Transverse colon (tissue), 4 donors: ENCODE data around the gene SLC9A4. TPM values are rescaled to one million over a fixed set of nuclear protein-coding genes. Genes with fewer than 3 reads are reported as not detected.
A peak's percentile ranks its signal among the peaks of the same experiment; 100 is the strongest.

Experiments
- DNase-seq: peaks from one replicate; pipeline ENCODE4 v3.0.0-alpha.2; 2019
- H3K27ac ChIP-seq, 4 donors: fragments of 200-600 bp; sonication (generic); 2 replicates each; pipeline ENCODE4 v1.5.1; 2016 to 2018; ENCODE audit warnings: inconsistent platforms in 4 of 4
- H3K27me3 ChIP-seq: fragments of 200-600 bp; sonication (generic); 2 replicates; pipeline ENCODE4 v1.5.1; 2017; ENCODE audit warnings: inconsistent platforms
- H3K36me3 ChIP-seq, 4 donors: fragments of 200-600 bp; sonication (generic); 2 replicates each; pipeline ENCODE4 v1.5.1; 2017 to 2019; ENCODE audit warnings: inconsistent platforms in 4 of 4
- H3K4me1 ChIP-seq, 4 donors: fragments of 200-600 bp; sonication (generic); 2 replicates each; pipeline ENCODE4 v1.5.1; 2017 to 2020; ENCODE audit warnings: inconsistent platforms in 4 of 4
- H3K4me3 ChIP-seq, 4 donors: fragments of 200-600 bp; sonication (generic); 1 replicate in 1 of 4; 2 replicates in 3 of 4; pipeline versions ENCODE4 v1.5.1 to v1.6.1; 2017 to 2019; ENCODE audit warnings: inconsistent platforms in 4 of 4
- H3K9me3 ChIP-seq, 2 donors: fragments of 200-600 bp; sonication (generic); 2 replicates each; pipeline ENCODE4 v1.5.1; 2017 to 2019; ENCODE audit warnings: inconsistent platforms in 2 of 2
- EP300 ChIP-seq: sonication (generic); formaldehyde crosslinking; IDR thresholded peaks from one replicate; pipeline ENCODE4 v1.6.1; 2017; ENCODE audit warnings: antibody characterized with exemption, low read depth
- POLR2A ChIP-seq: fragments of 450-650 bp; IDR thresholded peaks from one replicate; pipeline ENCODE4 v1.6.1; 2016; ENCODE audit warnings: antibody characterized with exemption, mild to moderate bottlenecking, moderate library complexity
- POLR2AphosphoS5 ChIP-seq, 3 donors: sonication (generic); formaldehyde crosslinking; IDR thresholded peaks; one replicate each; pipeline ENCODE4 v1.6.1; 2016; ENCODE audit warnings: antibody characterized with exemption in 3 of 3
- WGBS, 2 donors: methylation state at CpG; one replicate each; pipeline ENCODE4 v1.1.5; 2018; ENCODE audit warnings: low coverage in 1 of 2; 5-methylcytosine and 5-hydroxymethylcytosine counted together
- in situ Hi-C, 4 donors: fragments of 200-750 bp; cut with MboI; loops; one replicate each; pipeline versions ENCODE4 v1.15.0 to v1.15.1; 2017; ENCODE audit warnings: low sequenced_read_pairs in 3 of 4, low pct_ligation_motif_present in 1 of 4, low pct_unique_long_range_greater_than_20kb in 1 of 4
- intact Hi-C: fragments of 100-400 bp; cut with DNase I; formaldehyde crosslinking; loops from one replicate; pipeline ENCODE4 v1.15.1; 2023; ENCODE audit warnings: low total_unique reads
- total RNA-seq, 4 donors: library from RNA; depleted of rRNA; stranded (reverse); fragments of >200 nt; gene quantifications; one replicate each; pipeline ENCODE4 v1.1.0, GENCODE V29; 2016
- TF ChIP-seq, protein P1 (sequence below), 5 experiments: fragments of 200-600 bp in 3 of 5; fragments of 450-650 bp in 2 of 5; sonication (generic) in 3 of 5; IDR thresholded peaks; 1 replicate in 2 of 5; 2 replicates in 3 of 5; pipeline ENCODE4 v1.5.1; 2016 to 2017; ENCODE audit warnings: antibody characterized with exemption in 5 of 5, inconsistent platforms in 3 of 5, mild to moderate bottlenecking in 2 of 5, moderate library complexity in 1 of 5

SLC9A4 gene
- total RNA-seq, 4 donors from 2014 or later = not detected

- H3K9me3 ChIP-seq = no peaks in the 10 kb centered on the region
- no peaks in the 10 kb centered on the region for H3K36me3 ChIP-seq
- in situ Hi-C loops (no loop called here), intact Hi-C loops (no loop called here)
- no peak overlapping the region for H3K27ac ChIP-seq
- DNase-seq = peak; percentile 26
- 33% methylated on average over 4 of the region's 4 CpGs; no CpG with 5 or more reads in 1 of the 2 donors for WGBS, 2 donors
- H3K27me3 ChIP-seq = no peaks in the 10 kb centered on the region
- peaks cover 0 to 14% (median 7%) of the 10 kb centered on the region in 4 donors for H3K4me1 ChIP-seq
- H3K4me3 ChIP-seq = no peak overlapping the region
- no peak for TF ChIP-seq EP300
- TF ChIP-seq POLR2AphosphoS5 (IDR thresholded peaks at IDR 0.05) = no peak
- no peak for TF ChIP-seq POLR2A
- TF ChIP-seq, protein P1, sequence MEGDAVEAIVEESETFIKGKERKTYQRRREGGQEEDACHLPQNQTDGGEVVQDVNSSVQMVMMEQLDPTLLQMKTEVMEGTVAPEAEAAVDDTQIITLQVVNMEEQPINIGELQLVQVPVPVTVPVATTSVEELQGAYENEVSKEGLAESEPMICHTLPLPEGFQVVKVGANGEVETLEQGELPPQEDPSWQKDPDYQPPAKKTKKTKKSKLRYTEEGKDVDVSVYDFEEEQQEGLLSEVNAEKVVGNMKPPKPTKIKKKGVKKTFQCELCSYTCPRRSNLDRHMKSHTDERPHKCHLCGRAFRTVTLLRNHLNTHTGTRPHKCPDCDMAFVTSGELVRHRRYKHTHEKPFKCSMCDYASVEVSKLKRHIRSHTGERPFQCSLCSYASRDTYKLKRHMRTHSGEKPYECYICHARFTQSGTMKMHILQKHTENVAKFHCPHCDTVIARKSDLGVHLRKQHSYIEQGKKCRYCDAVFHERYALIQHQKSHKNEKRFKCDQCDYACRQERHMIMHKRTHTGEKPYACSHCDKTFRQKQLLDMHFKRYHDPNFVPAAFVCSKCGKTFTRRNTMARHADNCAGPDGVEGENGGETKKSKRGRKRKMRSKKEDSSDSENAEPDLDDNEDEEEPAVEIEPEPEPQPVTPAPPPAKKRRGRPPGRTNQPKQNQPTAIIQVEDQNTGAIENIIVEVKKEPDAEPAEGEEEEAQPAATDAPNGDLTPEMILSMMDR (IDR thresholded peaks at IDR 0.05) = no peak
These were observed 19.5 kb upstream of the SLC9A4 start for GRCh38 chr2:102453501-102453900.

DNA sequence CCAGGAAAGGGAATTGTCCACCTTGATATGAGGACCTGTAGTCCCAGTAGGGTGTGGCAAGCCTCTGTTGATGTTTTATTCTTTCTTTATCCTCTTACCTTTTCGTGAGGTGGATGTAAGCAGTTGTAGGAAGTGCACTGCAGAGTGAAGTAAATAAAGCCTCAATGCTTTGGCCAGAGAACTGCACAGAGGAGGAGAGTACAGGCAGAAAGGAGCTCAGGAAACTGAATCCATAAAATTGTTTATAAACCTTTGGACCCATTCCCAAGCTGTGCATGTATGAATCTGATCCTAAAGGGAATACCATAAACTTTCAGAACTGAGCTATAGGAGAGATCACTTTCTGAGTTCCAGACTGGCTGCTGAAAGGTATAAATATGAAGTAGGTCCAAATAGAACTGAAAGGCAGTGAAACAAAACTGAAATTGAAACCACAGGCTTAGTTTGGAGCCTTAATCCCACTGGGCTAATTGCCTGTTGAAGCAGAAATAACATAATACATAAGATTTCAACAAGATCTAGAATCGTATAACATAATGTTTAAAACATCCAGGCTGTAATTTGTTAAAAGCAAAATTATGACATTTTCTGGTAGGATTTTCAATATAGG is 17.9 kb upstream of the SLC9A4 start:
- TF ChIP-seq, protein P1 (IDR thresholded peaks at IDR 0.05) = no peak
- TF ChIP-seq POLR2AphosphoS5 (IDR thresholded peaks at IDR 0.05) (no peak), POLR2A (no peak), EP300 (no peak)
- Histone ChIP-seq H3K27me3 (no peaks in the 10 kb centered on the region), H3K36me3 (no peaks in the 10 kb centered on the region), H3K4me3 (no peak overlapping the region), H3K9me3 (no peaks in the 10 kb centered on the region), H3K27ac (no peak overlapping the region), H3K4me1 (peaks cover 0 to 14% (median 7%) of the 10 kb centered on the region in 4 donors)
- in situ Hi-C loops = no loop called here
- intact Hi-C loops = no loop called here
- DNase-seq = no peak
- WGBS, 2 donors = 49 to 67% methylated on average over 1 to 2 of the region's 2 CpGs

DNA sequence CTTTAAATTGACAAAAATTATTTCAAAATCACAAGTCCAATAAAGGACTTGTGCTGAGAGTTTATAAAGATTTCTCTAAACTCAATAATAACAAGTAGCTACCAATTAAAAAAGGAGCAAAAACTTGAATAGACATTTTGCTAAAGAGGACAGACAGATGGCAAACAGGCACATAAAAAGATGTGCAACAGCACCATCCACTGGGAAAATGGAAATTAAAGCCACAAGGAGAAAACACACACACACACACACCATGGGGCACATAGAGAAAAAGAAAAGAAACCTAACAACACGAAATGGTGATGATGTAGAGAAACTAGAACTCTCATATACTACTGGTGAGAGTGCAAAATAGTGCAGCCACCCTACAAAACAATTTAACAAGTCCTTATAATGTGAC is 12.6 kb upstream of the SLC9A4 start:
- intact Hi-C loops = no loop called here
- Histone ChIP-seq H3K36me3 (no peaks in the 10 kb centered on the region), H3K27ac (no peak overlapping the region), H3K9me3 (no peaks in the 10 kb centered on the region), H3K4me3 (no peak overlapping the region), H3K4me1 (no peaks in the 10 kb centered on the region), H3K27me3 (no peaks in the 10 kb centered on the region)
- in situ Hi-C loops = no loop called here
- no peak for DNase-seq
- WGBS, 2 donors = 68% methylated on average over 1 of the region's 1 CpG; no CpG with 5 or more reads in 1 of the 2 donors
- TF ChIP-seq POLR2A = no peak
- TF ChIP-seq, protein P1 (IDR thresholded peaks at IDR 0.05) = no peak
- TF ChIP-seq EP300 = no peak
- no peak for TF ChIP-seq POLR2AphosphoS5 (IDR thresholded peaks at IDR 0.05)

DNA sequence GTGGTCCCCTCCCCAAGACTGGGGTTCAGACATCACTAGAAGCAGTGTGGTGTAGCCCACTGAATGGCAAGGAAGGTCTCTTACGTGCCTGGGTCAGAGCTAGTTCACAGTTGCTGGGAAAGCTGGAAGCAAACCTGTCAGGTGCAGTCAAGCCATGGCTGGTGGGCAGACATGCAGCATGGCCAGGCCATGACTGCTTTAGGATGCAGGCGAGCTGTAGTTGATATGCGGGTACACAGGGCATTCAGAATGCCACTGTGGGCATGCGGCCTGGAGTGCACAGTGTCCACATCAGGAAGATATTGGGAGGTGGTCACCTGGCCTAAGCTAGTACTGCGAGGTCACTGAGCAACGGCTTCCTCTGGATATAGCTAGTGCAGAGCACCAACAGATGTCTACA is 11.8 kb upstream of the SLC9A4 start:
- H3K36me3 ChIP-seq = no peaks in the 10 kb centered on the region
- no peak for TF ChIP-seq POLR2A
- TF ChIP-seq EP300 = no peak
- TF ChIP-seq, protein P1 (IDR thresholded peaks at IDR 0.05) = no peak
- no peak for TF ChIP-seq POLR2AphosphoS5 (IDR thresholded peaks at IDR 0.05)
- no peaks in the 10 kb centered on the region for H3K9me3 ChIP-seq
- 60 to 84% methylated on average over 1 to 6 of the region's 6 CpGs for WGBS, 2 donors
- DNase-seq = no peak
- H3K27ac ChIP-seq = no peak overlapping the region
- H3K4me1 ChIP-seq = no peaks in the 10 kb centered on the region
- in situ Hi-C loops = no loop called here
- intact Hi-C loops = no loop called here
- no peak overlapping the region for H3K4me3 ChIP-seq
- no peaks in the 10 kb centered on the region for H3K27me3 ChIP-seq
